Gastrocnemius medialis (tissue), 4 donors: ENCODE measurements around the gene TOP2B.

Experiments
- POLR2A ChIP-seq, 2 donors: fragments of 450-650 bp; IDR thresholded peaks; one replicate each; pipeline ENCODE4 v1.6.1; 2017; ENCODE audit warnings: antibody characterized with exemption in 2 of 2, mild to moderate bottlenecking in 2 of 2, moderate library complexity in 2 of 2
- TF ChIP-seq, protein P1 (sequence below), 5 experiments: fragments of 450-650 bp in 3 of 5; fragments of 200-600 bp in 2 of 5; sonication (generic) in 2 of 5; IDR thresholded peaks in 4 of 5; conservative IDR thresholded peaks in 1 of 5; 1 replicate in 4 of 5; 2 replicates in 1 of 5; pipeline ENCODE4 v1.5.1; 2016 to 2019; ENCODE audit warnings: antibody characterized with exemption in 5 of 5, mild to moderate bottlenecking in 3 of 5, moderate library complexity in 3 of 5

DNA sequence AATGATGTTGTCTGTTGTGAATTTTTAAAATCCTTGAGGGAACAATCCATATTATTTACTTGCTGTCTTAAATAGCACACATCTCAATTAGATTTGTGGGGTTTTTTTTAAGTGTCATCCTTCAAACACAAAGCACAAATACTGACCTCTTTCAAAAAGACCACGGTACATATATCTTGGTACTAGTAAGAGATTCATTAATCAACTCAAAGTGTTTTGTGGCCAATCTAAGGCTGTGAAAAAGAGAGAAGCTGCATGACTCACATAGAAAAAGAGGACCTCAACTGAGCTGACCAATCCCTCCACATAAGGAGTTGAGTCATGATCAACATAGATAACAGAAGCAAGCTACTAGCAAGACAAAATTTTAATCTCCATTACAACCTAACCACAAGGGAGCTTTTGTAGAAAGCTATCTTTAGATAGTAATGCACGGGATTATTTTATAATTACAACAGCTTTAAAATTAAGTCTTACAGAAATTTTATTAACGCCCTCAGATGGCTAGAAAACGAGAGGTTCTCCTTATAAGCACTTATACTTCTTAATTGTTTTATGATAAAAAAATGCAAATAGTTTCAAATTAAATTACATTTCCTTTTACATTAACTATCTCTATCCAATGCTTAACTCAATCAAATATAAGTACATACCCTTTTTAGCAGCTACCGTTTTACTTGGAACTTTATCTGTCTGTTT is 60.5 kb downstream of the TOP2B start:
- TF ChIP-seq, protein P1, sequence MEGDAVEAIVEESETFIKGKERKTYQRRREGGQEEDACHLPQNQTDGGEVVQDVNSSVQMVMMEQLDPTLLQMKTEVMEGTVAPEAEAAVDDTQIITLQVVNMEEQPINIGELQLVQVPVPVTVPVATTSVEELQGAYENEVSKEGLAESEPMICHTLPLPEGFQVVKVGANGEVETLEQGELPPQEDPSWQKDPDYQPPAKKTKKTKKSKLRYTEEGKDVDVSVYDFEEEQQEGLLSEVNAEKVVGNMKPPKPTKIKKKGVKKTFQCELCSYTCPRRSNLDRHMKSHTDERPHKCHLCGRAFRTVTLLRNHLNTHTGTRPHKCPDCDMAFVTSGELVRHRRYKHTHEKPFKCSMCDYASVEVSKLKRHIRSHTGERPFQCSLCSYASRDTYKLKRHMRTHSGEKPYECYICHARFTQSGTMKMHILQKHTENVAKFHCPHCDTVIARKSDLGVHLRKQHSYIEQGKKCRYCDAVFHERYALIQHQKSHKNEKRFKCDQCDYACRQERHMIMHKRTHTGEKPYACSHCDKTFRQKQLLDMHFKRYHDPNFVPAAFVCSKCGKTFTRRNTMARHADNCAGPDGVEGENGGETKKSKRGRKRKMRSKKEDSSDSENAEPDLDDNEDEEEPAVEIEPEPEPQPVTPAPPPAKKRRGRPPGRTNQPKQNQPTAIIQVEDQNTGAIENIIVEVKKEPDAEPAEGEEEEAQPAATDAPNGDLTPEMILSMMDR (IDR thresholded peaks at IDR 0.05 in 4 of 5, conservative IDR thresholded peaks at IDR 0.05 in 1 of 5) = no peak
- TF ChIP-seq POLR2A (IDR thresholded peaks at IDR 0.05) = no peak
